IPS DF 19.7 (cell line): ENCODE results near the gene OPTC.
"Not testable (repeated sequence)": the region's sequence is repeated elsewhere in the genome, so short reads cannot be mapped to it uniquely, and the experiment has no call there.

Source experiments
- DNase-seq: peaks from one replicate; pipeline ENCODE4 v3.0.0-alpha.2; 2013; ENCODE audit warnings: low read depth, low spot score

The OPTC gene

GRCh38 chr1:203516906-203517305 lies 23.0 kb downstream of the OPTC start:
- DNase-seq: no peak

GRCh38 chr1:203517426-203518110 lies 23.6 kb downstream of the OPTC start:
- DNase-seq: no peak

GRCh38 chr1:203518139-203518538 lies 24.2 kb downstream of the OPTC start:
- not testable (repeated sequence) for DNase-seq

- DNase-seq: no peak
These were observed 24.6 kb downstream of the OPTC start for GRCh38 chr1:203518541-203518940.

- DNase-seq: peak; percentile 97
These were observed 25.3 kb downstream of the OPTC start for GRCh38 chr1:203519053-203519840.

- DNase-seq: no peak
These were observed 25.9 kb downstream of the OPTC start for GRCh38 chr1:203519896-203520295.

GRCh38 chr1:203520315-203520714 lies 26.4 kb downstream of the OPTC start:
- no peak for DNase-seq

- no peak for DNase-seq
These were observed 27.3 kb downstream of the OPTC start for GRCh38 chr1:203521074-203521794.

GRCh38 chr1:203521812-203522211 lies 27.9 kb downstream of the OPTC start:
- DNase-seq: no peak

GRCh38 chr1:203522237-203522636 lies 28.3 kb downstream of the OPTC start:
- DNase-seq: no peak

GRCh38 chr1:203523667-203524066 lies 29.7 kb downstream of the OPTC start:
- DNase-seq: no peak

GRCh38 chr1:203524152-203524551 lies 30.2 kb downstream of the OPTC start:
- no peak for DNase-seq

- no peak for DNase-seq
These were observed 30.9 kb downstream of the OPTC start for GRCh38 chr1:203524824-203525223.

- DNase-seq: no peak
These were observed 31.7 kb downstream of the OPTC start for GRCh38 chr1:203525685-203526084.

- no peak for DNase-seq
These were observed 32.2 kb downstream of the OPTC start for GRCh38 chr1:203526130-203526529.

GRCh38 chr1:203526572-203526971 lies 32.6 kb downstream of the OPTC start:
- DNase-seq: no peak

- DNase-seq: no peak
These were observed 33.1 kb downstream of the OPTC start for GRCh38 chr1:203527013-203527412.

- DNase-seq: no peak
These were observed 34.1 kb downstream of the OPTC start for GRCh38 chr1:203528063-203528462.

GRCh38 chr1:203528976-203529835 lies 35.3 kb downstream of the OPTC start:
- no peak for DNase-seq

GRCh38 chr1:203531063-203531462 lies 37.1 kb downstream of the OPTC start:
- no peak for DNase-seq

GRCh38 chr1:203534012-203534411 lies 40.1 kb downstream of the OPTC start:
- DNase-seq: no peak

- DNase-seq: no peak
These were observed 40.6 kb downstream of the OPTC start for GRCh38 chr1:203534526-203534925.
